Sciatic nerve (tissue), 2 donors: ENCODE results near the gene CERS1. TPM values are rescaled to one million over a fixed set of nuclear protein-coding genes. Genes with fewer than 3 reads are reported as not detected.

Experiments
- ATAC-seq: fragments of 200-7000 bp; cut with Tn5 transposase; one replicate; pipeline ENCODE4 v1.9.1; 2020; ENCODE audit warnings: mild to moderate bottlenecking, moderate library complexity
- DNase-seq: peaks from one replicate; pipeline ENCODE4 v3.0.0-alpha.2; 2020; ENCODE audit warnings: low spot score
- intact Hi-C: fragments of 100-400 bp; cut with DNase I; formaldehyde crosslinking; loops from one replicate; pipeline ENCODE4 v1.14.2; 2022
- total RNA-seq: library from RNA; stranded (reverse); fragmentation: NEBNext Ultra II Directional; extraction: Animal tissue kit (Norgen Biotek cat#: 25700); gene quantifications from one replicate; pipeline ENCODE4 v1.2.1, GENCODE V29; 2021
- donor health status: DM: no; HTN: no; CAD: no.
- donor health status: DM: no; HTN: no; CAD: no.

The CERS1 gene
- total RNA-seq, 1 donor from 2014 or later, result 19.7 TPM

DNA sequence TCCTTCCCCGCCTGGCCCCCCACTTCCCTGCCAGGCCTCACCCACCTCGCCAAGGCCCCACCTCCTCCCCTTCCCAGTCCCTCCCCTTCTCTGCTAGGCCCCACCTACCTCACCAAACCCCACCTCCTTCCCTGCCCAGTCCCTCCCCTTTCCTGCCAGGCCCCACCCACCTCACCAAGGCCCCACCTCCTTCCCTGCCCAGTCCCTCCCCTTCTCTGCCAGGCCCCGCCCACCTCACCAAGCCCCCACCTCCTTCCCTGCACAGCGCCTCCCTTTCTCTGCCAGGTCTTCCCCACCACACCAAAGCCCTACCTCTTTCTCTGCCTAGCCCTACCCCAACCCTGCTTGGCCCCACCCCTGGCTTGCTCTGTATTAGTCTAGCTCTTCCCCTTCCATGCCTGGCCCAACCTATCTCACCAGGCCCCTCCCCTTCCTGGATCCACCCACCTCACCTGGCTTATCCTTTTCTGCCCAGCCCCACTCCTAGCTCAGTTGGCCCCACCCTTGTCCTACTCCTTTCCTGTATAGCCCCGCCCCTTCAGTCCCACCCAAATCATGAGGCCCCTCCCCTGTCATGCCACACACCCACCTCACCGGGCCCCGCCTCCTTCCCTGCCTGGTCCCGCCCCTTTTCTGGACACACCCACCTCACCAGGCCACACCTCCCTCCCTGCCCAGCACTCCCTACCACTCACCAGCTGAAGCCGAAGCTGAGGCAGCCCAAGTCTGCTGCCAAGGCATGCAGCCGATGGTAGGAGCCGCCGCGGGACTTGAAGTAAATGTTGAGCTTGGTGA is 16.2 kb downstream of the CERS1 start:
- intact Hi-C loops, result no loop called here
- ATAC-seq (peak; percentile 27), DNase-seq (no peak)

DNA sequence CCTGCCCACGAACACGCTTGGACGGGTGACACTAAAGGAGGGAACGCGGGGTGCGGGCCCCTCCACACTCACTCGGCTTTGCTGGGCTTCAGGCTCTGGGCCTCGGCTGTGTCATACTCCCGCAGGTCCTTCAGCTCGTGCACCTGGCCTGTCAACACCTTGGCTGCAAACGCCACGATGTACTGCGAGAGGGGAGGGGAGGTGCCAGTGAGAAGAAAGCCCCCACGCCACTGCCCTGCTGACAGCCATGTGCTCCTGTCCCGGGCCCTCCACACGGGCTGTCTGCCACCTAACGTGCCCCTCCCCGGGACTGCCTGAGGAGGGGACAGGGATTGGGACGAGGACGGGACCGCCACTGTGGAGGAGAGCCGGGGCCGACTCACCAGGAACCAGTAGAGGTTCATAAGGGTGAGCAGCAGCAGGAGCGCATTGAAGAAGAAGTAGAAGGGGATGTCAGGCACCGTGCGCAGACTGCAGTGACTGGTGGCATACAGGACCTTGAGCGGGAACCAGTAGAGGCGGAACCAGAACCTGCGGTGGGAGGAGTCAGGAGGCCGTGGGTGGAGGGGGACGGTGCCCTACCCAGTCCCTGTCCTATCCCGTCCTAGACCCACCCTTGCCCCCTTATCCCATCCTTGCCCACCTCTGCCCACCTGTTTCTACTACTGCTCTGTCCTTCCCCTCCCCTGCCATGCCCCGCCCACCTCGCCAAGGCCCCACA is 16.9 kb downstream of the CERS1 start:
- intact Hi-C loops, result no loop called here
- ATAC-seq, result peak; percentile 11
- DNase-seq, result no peak

DNA sequence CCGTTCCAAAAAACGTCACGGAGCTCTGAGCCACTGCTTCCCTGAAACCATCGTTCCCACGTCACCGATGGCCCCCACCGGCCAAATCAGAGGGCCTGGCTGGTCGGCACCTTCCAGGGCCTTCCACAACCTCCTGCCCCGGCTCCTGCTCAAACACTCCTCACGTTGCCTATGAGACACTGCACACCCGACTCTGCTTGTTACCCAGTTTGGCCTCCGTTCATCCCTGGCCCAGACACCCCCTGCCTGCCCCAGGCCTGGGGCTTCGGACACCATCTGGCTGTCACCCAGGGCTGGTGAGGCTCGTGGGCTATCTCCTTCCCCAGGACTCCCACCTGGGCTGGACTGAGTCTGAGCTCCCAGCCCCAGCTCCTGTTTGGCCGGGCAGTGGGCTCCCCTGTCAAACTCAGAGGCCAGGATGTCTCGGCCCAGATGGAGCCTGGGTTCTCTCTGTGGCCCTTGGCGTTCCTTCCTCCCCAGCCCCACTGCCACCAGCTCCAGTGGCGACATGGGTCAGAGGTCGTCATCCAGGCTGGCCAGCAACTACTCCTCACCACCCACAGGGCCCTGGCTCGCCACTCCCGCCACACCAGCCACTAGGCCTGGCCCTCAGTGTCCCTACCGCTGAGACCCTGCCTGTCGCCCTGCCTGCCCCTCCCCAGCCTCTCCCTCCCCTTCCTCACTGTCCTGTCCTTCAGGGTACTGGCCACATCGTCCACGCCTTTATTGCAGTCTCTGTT is 17.7 kb downstream of the CERS1 start:
- intact Hi-C loops, result no loop called here
- DNase-seq, result no peak
- ATAC-seq, result peak; percentile 8

DNA sequence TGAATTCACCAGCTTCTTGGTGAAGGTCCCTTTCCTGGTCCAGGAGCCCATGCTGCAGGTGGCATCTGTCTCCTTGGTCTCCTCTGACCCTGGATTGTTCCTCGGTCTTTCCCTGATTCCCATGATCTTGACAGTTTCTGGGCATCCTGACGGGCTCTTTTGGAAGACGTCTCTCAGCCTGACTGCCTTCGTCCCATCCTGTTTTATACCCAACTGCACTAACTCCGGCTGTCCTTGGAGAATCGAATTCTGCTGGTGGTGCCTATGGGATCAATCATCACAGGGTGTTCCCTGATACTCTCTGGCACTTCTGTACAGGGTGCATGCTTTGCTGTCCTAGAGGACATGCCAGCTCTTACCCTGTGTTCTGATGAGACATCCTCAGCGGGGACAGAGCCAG is 19.1 kb downstream of the CERS1 start:
- no peak for DNase-seq
- ATAC-seq, result no peak
- intact Hi-C loops, result no loop called here

DNA sequence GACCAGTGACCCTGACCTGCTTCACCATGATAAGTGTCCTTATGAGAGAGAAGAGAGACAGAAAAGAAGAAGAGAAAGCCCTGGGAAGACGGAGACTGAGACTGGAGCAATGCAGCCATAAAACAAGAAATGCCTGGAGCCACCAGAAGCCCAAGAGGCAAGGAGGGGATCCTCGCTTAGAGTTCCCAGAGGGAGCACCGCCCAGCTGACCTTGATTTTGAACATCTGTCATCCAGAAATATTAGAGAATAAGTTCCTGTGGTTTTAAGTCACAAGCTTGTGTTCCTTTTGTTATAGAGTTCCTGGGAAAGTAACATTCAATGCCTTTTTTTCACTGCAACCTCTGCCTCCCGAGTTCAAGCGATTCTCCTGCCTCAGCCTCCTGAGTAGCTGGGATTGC is 20.2 kb downstream of the CERS1 start:
- intact Hi-C loops, result no loop called here
- ATAC-seq, result no peak
- no peak for DNase-seq

DNA sequence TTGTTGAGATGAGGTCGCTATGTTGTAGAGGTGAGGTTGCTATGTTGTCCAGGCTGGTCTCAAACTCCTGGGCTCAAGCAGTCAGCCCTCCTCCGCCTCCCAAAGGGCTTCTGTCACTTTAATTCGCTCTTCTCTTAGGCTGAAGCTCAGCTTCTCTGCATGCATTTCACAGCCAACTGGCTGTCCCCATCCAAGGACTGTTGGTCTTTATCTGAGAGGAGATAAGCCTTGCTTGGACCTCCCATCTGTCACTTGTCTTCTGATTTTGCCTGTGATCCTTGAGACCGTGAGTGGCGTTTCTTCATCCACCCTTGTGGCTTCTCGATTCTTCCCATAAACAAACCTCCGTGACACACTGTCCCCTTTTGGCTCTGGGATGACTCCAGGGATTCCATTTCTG is 24.4 kb downstream of the CERS1 start:
- ATAC-seq, result no peak
- intact Hi-C loops, result no loop called here
- DNase-seq, result no peak

DNA sequence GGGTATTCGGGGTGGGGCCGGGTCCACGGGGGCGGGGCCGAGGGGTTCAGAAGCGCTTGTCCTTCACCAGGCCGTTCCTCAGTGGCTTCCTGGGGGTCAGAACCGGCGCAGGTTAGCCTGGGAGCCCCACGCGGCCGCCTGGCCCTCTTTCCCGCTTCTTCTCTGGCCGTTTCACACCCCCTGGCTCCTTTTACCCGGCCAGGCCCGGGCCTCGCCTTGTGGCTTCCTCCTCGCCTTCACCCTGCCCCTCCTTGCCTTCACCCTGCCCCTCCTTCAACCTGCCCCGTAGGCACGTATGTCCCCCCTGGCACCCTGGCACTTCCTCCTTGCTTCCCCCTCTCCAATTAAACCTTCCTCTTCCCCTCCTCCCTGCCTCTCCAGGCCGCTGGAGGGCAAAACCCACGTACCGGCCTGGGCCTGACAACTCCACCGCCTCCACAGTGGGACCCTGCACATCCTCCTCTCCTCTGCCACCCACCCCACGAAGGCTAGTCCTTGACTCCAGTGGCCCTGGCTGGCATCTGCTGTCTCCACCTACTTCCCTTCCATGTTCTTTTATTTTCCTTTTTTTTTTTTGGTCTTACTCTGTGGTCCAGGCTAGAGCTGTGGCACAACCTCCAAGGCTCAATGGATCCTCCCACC is 25.3 kb downstream of the CERS1 start:
- ATAC-seq (no peak), DNase-seq (no peak)
- intact Hi-C loops, result no loop called here

DNA sequence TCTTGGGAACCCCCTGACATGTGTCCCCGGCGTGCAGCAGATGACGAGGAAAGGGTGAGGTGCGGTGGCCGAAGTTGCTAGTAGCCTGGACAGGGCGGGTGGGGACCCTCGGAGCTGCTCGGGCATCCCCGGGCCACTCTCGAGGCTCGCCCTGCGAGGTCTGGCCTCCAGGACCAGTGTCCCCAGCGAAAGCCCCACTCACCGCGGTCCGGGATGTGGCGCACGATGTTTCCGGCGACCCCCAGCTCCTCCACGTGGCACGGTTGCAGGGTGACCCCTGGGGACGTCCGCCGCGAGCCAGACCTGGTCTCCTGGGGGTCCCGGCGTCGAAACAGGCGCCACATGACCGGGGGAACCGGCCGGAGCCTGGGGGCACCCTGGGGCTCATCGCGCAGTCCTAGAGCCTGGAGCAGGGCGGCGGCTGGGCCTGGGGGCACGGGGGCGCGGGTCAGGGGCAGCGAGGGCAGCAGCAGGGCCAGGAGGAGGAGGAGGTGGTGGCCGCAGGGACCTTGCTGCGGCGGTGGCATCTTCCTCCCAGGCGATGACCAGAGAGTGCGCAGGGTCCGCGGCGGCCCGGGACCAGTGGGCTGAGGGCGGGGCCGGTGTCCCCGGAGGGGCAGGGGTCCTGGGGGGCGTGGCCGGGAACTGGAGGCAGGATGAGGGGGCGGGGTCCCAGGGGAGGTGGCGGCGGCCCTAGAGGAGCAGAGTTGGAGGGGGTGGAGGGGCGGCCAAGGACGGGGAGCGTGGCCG is 26.0 kb downstream of the CERS1 start:
- no peak for DNase-seq
- no peak for ATAC-seq
- intact Hi-C loops, result no loop called here

DNA sequence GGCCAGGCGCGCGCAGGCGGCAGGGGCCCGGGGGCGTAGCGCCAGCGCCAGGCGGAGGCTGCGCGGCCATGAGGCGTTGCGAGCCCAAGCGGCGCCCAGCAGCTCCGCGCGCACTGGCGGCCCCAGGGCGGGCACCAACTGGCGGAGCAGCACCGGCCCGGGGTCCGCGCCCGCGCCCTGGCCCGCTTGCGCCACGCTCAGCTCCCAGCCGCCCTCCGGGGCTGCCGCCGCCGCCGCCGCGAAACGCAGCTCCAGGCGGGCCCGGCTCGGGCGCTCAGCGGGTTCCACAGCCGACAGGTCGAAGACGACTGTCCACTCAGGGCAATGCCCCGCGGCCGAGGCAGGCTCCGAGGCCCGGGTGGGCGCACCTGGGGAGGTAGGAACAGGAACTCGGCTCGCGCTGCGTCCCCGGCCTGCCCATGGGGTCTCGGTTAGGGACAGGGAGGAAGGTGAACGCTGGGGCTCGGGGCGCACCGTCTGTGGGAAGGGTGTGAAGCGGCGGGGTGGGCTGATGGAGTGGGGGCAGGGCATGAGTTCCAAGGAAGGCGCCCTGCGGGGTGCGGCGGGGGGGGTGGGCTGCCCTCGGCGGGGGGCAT is 26.8 kb downstream of the CERS1 start:
- intact Hi-C loops, result no loop called here
- DNase-seq (no peak), ATAC-seq (no peak)

DNA sequence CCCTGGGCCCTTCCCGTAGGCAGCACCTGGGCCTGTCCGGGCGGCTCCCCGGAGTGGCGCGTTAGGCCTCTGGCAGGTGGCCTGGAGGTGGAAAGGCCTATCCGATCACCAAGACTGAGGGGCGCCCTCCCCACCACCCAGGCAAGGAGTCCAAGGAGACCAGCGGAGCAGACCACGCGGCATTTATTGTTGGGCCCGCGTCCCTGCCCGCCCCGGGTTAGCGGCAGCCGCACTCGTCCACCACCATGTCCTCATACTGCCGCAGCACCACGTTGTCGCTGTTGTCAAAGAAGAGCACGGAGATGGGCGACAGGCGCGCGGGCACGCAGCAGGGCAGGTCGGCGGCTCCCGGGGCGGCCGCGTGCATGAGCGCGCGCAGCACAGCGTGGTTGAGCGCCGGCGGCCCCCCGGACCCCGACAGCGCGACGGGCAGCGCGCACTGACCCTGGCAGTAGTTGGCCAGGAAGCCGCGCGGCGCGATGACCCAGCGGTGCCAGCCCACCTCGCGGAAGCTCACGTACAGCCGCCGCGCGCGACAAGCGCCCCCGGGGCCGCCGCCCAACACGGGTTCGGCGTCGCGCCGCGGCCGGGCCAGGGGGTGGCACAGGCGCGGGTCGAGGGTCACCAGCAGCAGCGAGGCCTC is 27.5 kb downstream of the CERS1 start:
- DNase-seq (no peak), ATAC-seq (no peak)
- intact Hi-C loops, result no loop called here

DNA sequence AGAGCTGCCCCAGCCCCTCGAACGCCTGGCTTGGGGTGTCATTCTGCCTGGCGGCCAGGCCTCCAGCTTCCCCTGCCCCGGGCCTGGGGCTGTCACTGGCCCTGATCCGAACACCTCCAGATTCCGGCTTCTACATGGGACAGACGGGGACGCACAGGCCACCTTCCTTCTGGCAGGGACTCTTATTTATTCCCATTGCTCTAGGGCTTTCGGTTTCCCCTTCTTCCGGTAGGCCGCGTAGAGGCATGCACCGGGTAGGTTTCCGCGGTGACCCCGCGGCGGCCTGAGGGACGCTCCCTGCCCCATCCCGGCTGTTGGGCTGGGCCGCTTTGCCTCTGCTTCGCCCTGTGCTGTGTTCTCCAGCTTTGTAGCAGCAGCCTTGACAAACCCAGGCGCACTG is 28.2 kb downstream of the CERS1 start:
- DNase-seq, result no peak
- no peak for ATAC-seq
- intact Hi-C loops, result no loop called here

DNA sequence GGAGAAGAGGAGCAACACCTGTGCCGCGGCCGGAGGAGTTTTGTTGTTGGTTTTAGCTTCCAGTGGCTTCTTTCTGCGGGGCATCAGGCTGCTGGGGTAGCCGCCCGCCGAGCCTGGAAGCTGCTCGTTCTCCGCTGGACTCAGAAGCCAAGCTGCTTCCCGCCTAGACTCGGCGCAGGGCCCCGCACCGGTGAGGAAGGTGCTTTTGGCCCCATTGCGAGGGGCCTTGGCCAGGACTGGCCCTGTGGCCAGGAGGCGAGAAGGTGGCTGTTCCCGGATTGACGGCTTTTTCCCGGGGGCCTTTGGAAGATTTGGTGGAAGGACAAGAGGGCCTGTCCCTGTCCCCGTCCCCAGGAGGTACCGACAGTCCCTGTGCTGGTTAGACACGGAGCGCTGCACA is 28.8 kb downstream of the CERS1 start:
- DNase-seq, result no peak
- intact Hi-C loops, result no loop called here

DNA sequence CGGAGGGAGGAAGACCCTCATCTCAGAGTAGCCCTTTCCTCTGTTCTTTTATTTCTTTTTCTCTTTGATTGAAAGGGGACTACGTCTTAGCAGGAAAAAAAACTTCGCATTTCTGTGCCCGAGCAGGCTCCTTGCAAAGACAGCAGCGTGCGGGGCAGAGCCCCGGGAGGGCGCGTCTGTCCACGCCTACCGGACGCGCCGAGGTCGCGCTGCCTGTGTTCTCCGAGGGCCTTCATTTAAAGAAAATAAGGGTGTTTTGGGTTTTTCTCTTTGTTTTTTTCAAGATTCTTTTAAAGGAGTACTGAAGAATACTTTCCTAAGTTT is 29.2 kb downstream of the CERS1 start:
- intact Hi-C loops, result no loop called here
- no peak for DNase-seq
- peak; percentile 2 for ATAC-seq

More for the DNA sequence above, 28.8 kb downstream of the CERS1 start:
- no peak for ATAC-seq

DNA sequence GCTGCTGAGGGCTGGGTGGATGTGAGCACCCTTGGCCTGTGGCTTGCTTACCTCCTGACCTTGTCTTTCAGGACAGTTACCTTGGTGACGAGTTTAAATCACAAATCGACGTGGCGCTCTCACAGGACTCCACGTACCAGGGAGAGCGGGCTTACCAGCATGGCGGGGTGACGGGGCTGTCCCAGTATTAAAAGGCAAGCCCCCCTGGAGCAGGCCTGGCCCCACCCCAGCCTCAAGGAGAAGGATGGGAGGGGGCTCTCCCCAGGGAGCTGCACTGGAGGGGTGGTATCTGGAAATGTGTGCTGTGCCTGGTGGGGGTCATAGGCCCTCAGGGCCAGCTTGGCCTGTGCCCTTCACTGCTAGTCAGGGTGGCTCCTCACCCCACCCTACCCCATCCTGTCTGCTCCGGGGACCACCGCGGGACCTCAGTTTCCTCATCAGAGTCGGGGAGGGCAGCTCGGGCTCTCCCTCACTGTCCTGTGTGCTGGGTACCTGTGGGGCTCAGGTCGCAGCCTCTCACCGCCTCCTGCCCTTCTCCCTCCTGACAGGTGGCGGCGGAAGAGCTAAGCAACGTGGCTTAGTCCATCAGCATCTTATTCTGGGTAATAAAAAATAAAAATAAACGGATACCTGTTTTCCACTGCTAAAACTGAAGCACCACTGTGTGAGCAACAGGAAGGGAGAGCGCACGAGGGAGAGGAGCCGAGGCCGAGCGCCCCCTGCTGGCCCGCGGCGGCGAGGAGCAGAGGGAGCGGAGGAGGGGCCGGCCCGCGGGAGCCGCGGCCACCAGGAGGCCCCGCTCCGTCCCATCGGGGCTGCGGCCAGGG is 29.8 kb downstream of the CERS1 start:
- intact Hi-C loops, result no loop called here
- peak; percentile 80 for DNase-seq
- peak; percentile 82 for ATAC-seq

DNA sequence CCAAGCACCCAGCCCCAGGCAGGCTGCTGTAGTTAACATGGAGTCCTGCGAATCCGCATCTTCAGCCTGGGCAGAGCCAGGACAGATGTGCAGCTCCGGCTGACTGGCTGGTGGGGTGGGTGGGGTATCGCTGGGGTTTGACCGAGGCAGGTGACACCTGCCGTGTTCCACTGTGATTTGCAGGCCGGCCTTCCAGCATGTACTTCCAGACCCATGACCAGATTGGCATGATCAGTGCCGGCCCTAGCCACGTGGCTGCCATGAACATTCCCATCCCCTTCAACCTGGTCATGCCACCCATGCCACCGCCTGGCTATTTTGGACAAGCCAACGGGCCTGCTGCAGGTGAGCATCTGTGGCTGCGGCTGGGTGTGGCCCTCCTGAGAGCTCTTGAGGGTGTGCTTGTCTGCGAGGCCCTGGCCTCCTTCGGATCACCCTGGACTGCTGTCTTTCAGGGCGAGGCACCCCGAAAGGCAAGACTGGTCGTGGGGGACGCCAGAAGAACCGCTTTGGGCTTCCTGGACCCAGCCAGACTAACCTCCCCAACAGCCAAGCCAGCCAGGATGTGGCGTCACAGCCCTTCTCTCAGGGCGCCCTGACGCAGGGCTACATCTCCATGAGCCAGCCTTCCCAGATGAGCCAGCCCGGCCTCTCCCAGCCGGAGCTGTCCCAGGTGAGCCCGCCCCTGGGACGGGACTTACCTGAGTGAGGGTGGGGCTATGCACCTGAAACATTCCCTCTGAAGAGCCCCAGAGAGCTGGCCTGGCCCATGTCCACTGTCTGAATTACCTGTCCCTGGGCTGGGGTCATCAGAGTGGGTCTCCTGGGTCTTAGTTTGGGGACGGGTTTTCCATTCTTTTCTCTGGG is 30.6 kb downstream of the CERS1 start:
- intact Hi-C loops, result no loop called here
- DNase-seq (no peak), ATAC-seq (no peak)

DNA sequence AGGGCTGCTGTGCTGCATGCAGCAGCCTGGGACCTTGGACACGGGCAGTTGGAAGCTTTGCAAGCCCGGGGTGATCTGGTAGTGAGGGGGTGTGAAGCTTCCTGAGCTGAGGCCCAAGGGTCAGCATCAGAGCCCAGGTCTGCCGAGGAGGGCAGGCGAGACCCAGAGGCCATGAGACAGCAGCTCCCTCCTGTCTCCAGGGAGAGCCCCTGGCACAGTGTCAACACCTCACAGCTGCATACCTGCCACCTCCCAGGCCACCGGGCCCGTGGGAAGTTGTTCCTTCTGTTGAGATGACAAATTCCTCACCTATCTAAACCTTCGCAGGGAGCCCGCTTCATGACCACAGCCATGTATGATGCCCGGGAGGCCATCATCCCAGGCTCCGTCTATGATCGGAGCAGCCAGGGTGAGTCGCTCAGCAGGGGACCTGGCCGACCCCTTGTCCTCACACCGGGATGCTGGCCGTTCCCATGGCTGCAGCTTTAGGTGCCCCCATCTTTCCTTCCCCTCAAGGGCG is 32.1 kb downstream of the CERS1 start:
- no peak for DNase-seq
- ATAC-seq, result no peak
- intact Hi-C loops, result no loop called here
